DMS 273 (cell line): ENCODE results near the gene EXOC1L.

Experiments
- DNase-seq: peaks from one replicate; lab custom pipeline; 2025; ENCODE audit not compliant: unreplicated experiment; lab: John Stamatoyannopoulos, UW

EXOC1L gene

GRCh38 chr4:55879224-55879623 is 59.6 kb downstream of the EXOC1L start:
- no peak for DNase-seq

GRCh38 chr4:55880652-55881280 is 61.2 kb downstream of the EXOC1L start:
- DNase-seq: no peak

GRCh38 chr4:55884093-55884850 is 64.7 kb downstream of the EXOC1L start:
- DNase-seq: peak; percentile 42

GRCh38 chr4:55884851-55885219 is 65.2 kb downstream of the EXOC1L start:
- DNase-seq: no peak
